ENCODE results near the gene STX10. TPM values are rescaled to one million over a fixed set of nuclear protein-coding genes. Genes with fewer than 3 reads are reported as not detected.

The STX10 gene
- polyA plus RNA-seq, 2 of the 4 experiments (the other 2 are of a cell fraction): 41.5 to 61.2 TPM

DNA sequence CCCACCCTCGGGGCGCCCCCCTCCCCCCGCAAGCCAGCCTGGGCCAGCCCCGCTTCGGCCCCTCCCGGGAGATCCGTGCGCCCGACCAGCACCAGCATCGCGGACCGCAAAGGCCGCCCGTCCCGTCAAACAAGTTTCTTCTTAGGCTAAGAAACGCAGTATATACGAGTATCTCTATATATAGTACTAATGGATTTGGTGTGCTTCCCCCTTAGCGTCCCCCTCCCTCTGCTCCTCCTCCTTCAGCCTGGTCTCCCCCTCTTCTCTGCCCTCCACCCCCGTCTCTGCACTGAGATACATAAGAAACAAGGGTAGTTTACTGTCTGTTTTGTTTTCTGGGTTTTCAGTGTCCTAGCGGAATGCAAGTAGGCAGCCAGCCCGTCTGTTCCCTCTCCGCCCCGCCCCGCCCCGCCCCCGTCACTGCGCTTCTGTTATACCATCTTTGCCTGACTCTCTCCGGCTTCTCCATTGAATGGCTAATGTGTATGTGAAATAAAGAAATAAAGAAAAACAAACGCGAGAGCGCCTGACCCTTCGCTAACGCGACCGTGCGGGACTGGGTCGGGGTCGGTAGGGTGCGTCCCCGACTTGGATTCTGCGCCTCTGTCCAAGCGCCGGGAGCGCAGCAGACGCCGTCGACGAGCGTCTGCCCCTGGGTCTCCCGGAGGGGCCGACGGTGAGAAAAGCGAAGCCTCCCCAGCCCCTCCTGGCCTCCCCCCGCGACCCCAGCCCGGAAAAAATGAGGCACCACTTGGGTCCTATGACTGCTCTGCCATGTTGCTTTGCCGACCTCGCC, 51.7 kb downstream of the STX10 start:
- peaks cover 29% of the 10 kb centered on the region for H3K4me1 ChIP-seq
- DNase-seq (ENCODE audit: low read depth in 1 of 2, low spot score in 1 of 2) (no peak), ATAC-seq (no peak), FAIRE-seq (no peak)
- H3K9me3 ChIP-seq: no peaks in the 10 kb centered on the region
- WGBS (ENCODE audit: missing lambda C conversion rate): 77% methylated on average over 40 of the region's 58 CpGs
- no peak overlapping the region for H3K27ac ChIP-seq
- no peak overlapping the region for H3K4me3 ChIP-seq
- POLR2A ChIA-PET: no interaction called here
- CTCF ChIA-PET: no interaction called here
- TF ChIP-seq, protein P1, sequence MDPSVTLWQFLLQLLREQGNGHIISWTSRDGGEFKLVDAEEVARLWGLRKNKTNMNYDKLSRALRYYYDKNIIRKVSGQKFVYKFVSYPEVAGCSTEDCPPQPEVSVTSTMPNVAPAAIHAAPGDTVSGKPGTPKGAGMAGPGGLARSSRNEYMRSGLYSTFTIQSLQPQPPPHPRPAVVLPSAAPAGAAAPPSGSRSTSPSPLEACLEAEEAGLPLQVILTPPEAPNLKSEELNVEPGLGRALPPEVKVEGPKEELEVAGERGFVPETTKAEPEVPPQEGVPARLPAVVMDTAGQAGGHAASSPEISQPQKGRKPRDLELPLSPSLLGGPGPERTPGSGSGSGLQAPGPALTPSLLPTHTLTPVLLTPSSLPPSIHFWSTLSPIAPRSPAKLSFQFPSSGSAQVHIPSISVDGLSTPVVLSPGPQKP (IDR thresholded peaks at IDR 0.05; ENCODE audit: low read depth, low read length): no peak
- no peak for TF ChIP-seq HOXB13 (CRISPR knock-in tag; IDR thresholded peaks at IDR 0.05; ENCODE audit: low read depth)
- TF ChIP-seq RCOR1 (IDR thresholded peaks at IDR 0.05; ENCODE audit: low read depth, low read length): no peak
- no peak for TF ChIP-seq GATA3 (IDR thresholded peaks at IDR 0.05; ENCODE audit: borderline replicate concordance)
- TF ChIP-seq CBX8 (IDR thresholded peaks at IDR 0.05): no peak
- no peak for TF ChIP-seq MYC (IDR thresholded peaks at IDR 0.05; ENCODE audit: borderline replicate concordance, low read length)
- TF ChIP-seq EHMT2 (IDR thresholded peaks at IDR 0.05; ENCODE audit: low read depth): no peak
- TF ChIP-seq KDM5A (IDR thresholded peaks at IDR 0.05): no peak
- TF ChIP-seq, protein P2, sequence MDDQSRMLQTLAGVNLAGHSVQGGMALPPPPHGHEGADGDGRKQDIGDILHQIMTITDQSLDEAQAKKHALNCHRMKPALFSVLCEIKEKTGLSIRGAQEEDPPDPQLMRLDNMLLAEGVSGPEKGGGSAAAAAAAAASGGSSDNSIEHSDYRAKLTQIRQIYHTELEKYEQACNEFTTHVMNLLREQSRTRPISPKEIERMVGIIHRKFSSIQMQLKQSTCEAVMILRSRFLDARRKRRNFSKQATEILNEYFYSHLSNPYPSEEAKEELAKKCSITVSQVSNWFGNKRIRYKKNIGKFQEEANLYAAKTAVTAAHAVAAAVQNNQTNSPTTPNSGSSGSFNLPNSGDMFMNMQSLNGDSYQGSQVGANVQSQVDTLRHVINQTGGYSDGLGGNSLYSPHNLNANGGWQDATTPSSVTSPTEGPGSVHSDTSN (IDR thresholded peaks at IDR 0.05): no peak
- TF ChIP-seq FOSB (CRISPR knock-in tag; IDR thresholded peaks at IDR 0.05): no peak
- TF ChIP-seq MAZ (IDR thresholded peaks at IDR 0.05; ENCODE audit: borderline replicate concordance, low read depth, low read length): no peak
- TF ChIP-seq FOXS1 (CRISPR knock-in tag; IDR thresholded peaks at IDR 0.05): no peak
- no peak for TF ChIP-seq NPAS2 (CRISPR knock-in tag; IDR thresholded peaks at IDR 0.05; ENCODE audit: borderline replicate concordance)
- TF ChIP-seq BHLHE40 (IDR thresholded peaks at IDR 0.05; ENCODE audit: low read depth, low read length): no peak
- TF ChIP-seq POLR2A (IDR thresholded peaks at IDR 0.05; ENCODE audit: low read length): no peak
- TF ChIP-seq NFE2L2 (conservative IDR thresholded peaks at IDR 0.05; ENCODE audit: low read length): no peak
- H3K4me2 ChIP-seq: no peak overlapping the region

DNA sequence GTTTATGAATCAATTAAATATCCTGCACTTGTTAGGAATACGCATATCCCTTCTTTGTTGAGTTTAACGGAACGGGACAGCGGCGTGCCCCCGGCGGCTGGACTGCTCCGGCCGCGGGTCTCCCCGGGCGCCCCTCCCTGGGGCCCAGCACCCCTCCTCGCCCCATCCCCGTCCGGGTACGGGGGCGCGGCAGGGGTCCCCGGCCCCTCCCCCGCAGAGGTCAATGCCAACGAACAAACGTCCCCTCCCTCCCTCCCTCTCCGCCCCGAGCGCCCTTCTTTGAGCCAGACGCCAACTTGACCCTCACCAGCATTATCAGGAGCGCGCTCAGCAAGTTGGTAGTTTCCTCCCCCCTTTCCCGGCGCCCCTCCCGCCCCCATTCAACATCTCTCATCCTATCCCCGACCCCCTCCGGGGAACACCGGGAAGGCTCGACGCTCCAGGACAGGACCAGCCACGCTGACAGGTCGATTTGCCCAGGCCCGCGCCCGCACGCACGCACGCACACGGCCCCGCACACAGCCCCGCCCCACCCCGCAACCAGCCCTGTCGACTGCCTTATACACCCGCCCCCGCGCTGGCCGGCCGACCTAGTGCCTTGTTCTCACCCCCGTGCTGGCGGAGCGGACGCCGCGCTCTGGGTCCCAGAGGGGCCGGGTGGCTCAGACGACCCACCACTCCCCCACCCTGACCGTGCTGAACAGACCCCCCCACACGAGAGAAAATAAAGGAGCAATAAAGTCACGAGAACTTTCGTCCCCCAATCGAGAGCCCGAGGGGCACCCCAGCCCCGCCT, 52.5 kb downstream of the STX10 start:
- CTCF ChIA-PET: interaction anchor here (1.5 to 9.1 kb wide), 2 partner anchors 19 to 119 kb away, joined by 3 to 309 read pairs; no protein-coding TSS in a partner anchor
- FAIRE-seq: no peak
- H3K9me3 ChIP-seq: no peaks in the 10 kb centered on the region
- WGBS (ENCODE audit: missing lambda C conversion rate): 87% methylated on average over 15 of the region's 69 CpGs
- TF ChIP-seq EP300 (IDR thresholded peaks at IDR 0.05): no peak
- TF ChIP-seq RARB (CRISPR knock-in tag; IDR thresholded peaks at IDR 0.05): no peak
- TF ChIP-seq, protein P3, sequence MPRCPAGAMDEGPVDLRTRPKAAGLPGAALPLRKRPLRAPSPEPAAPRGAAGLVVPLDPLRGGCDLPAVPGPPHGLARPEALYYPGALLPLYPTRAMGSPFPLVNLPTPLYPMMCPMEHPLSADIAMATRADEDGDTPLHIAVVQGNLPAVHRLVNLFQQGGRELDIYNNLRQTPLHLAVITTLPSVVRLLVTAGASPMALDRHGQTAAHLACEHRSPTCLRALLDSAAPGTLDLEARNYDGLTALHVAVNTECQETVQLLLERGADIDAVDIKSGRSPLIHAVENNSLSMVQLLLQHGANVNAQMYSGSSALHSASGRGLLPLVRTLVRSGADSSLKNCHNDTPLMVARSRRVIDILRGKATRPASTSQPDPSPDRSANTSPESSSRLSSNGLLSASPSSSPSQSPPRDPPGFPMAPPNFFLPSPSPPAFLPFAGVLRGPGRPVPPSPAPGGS (IDR thresholded peaks at IDR 0.05): no peak
- TF ChIP-seq CEBPB (IDR thresholded peaks at IDR 0.05): no peak
- no peak for TF ChIP-seq FOXS1 (CRISPR knock-in tag; IDR thresholded peaks at IDR 0.05)
- TF ChIP-seq, protein P4, sequence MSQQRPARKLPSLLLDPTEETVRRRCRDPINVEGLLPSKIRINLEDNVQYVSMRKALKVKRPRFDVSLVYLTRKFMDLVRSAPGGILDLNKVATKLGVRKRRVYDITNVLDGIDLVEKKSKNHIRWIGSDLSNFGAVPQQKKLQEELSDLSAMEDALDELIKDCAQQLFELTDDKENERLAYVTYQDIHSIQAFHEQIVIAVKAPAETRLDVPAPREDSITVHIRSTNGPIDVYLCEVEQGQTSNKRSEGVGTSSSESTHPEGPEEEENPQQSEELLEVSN (IDR thresholded peaks at IDR 0.05; ENCODE audit: borderline replicate concordance, low read depth): no peak
- TF ChIP-seq, protein P2 (IDR thresholded peaks at IDR 0.05): no peak
- TF ChIP-seq, protein P5, sequence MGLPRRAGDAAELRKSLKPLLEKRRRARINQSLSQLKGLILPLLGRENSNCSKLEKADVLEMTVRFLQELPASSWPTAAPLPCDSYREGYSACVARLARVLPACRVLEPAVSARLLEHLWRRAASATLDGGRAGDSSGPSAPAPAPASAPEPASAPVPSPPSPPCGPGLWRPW (IDR thresholded peaks at IDR 0.05): no peak
- TF ChIP-seq, protein P6, sequence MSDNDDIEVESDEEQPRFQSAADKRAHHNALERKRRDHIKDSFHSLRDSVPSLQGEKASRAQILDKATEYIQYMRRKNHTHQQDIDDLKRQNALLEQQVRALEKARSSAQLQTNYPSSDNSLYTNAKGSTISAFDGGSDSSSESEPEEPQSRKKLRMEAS (IDR thresholded peaks at IDR 0.05): no peak
- TF ChIP-seq POLR2AphosphoS2 (conservative IDR thresholded peaks at IDR 0.05; ENCODE audit: low read length): no peak
- no peak for TF ChIP-seq RAD21 (conservative IDR thresholded peaks at IDR 0.05 in 1 of 2, IDR thresholded peaks at IDR 0.05 in 1 of 2)
- no peak for TF ChIP-seq CBX8 (IDR thresholded peaks at IDR 0.05)
- no peak for TF ChIP-seq GATA3 (IDR thresholded peaks at IDR 0.05; ENCODE audit: borderline replicate concordance)
- no peak for TF ChIP-seq NFE2L2 (conservative IDR thresholded peaks at IDR 0.05; ENCODE audit: low read length)
- no peak for TF ChIP-seq SMC3 (IDR thresholded peaks at IDR 0.05)
- no peak for TF ChIP-seq RNF2 (IDR thresholded peaks at IDR 0.05; ENCODE audit: borderline replicate concordance, low read depth)
- no peak for TF ChIP-seq FOSB (CRISPR knock-in tag; IDR thresholded peaks at IDR 0.05)
- no peak for TF ChIP-seq HEYL (CRISPR knock-in tag; IDR thresholded peaks at IDR 0.05)
- no peak for ATAC-seq
- no peak overlapping the region for H3K4me3 ChIP-seq
- POLR2A ChIA-PET: no interaction called here
- DNase-seq (ENCODE audit: low read depth in 1 of 2, low spot score in 1 of 2): no peak
- H3K4me2 ChIP-seq: no peak overlapping the region
- H3K4me1 ChIP-seq: peaks cover 36% of the 10 kb centered on the region
- H3K27ac ChIP-seq: no peak overlapping the region
